Activated B cell treated with CpG ODN at 0.5 μM for 24 hours (primary cell): ENCODE results near the gene KCNJ6. TPM values are rescaled to one million over a fixed set of nuclear protein-coding genes. Genes with fewer than 3 reads are reported as not detected.

Experiments
- ATAC-seq: fragments of 200-7000 bp; cut with Tn5 transposase; one replicate; pipeline ENCODE4 v1.10.0; 2021; ENCODE audit warnings: low read depth, mild to moderate bottlenecking, moderate library complexity
- CTCF ChIA-PET: fragments of 350-600 bp; sonication (Branson Sonifier 250); formaldehyde crosslinking; loops from one replicate; lab custom pipeline; 2021; ENCODE audit warnings: antibody characterized with exemption; lab: Charles Lee
- POLR2A ChIA-PET: fragments of 350-600 bp; sonication (Branson Sonifier 250); formaldehyde crosslinking; loops from one replicate; lab custom pipeline; 2021; ENCODE audit warnings: antibody characterized with exemption; lab: Charles Lee
- DNase-seq: peaks from one replicate; pipeline ENCODE4 v3.0.0; 2022
- H3K27ac Mint-ChIP-seq: one replicate; pipeline ENCODE4 v1.8.0; 2020; ENCODE audit warnings: mixed read lengths
- H3K27me3 Mint-ChIP-seq: one replicate; pipeline ENCODE4 v1.8.0; 2021; ENCODE audit warnings: mixed read lengths
- H3K36me3 Mint-ChIP-seq: one replicate; pipeline ENCODE4 v1.8.0; 2021; ENCODE audit warnings: low read depth, mixed read lengths
- H3K4me1 Mint-ChIP-seq: one replicate; pipeline ENCODE4 v1.8.0; 2021; ENCODE audit warnings: mixed read lengths
- H3K4me3 Mint-ChIP-seq: one replicate; pipeline ENCODE4 v1.8.0; 2020; ENCODE audit warnings: mild to moderate bottlenecking, mixed read lengths
- H3K9me3 Mint-ChIP-seq: one replicate; pipeline ENCODE4 v1.8.0; 2020; ENCODE audit warnings: mixed read lengths
- intact Hi-C: fragments of 100-400 bp; cut with micrococcal nuclease; formaldehyde crosslinking; loops from one replicate; pipeline ENCODE4 v1.15.1; 2024
- total RNA-seq: library from RNA; stranded (reverse); gene quantifications from 2 replicates; pipeline ENCODE4 v1.2.3, GENCODE V29; 2022
- TF ChIP-seq, protein P1 (sequence below): fragments of 200-600 bp; IDR thresholded peaks from one replicate; pipeline ENCODE4 v1.8.0; 2022; ENCODE audit warnings: antibody characterized with exemption, mild to moderate bottlenecking

The KCNJ6 gene
- total RNA-seq, 1 donor from 2014 or later, result not detected

DNA sequence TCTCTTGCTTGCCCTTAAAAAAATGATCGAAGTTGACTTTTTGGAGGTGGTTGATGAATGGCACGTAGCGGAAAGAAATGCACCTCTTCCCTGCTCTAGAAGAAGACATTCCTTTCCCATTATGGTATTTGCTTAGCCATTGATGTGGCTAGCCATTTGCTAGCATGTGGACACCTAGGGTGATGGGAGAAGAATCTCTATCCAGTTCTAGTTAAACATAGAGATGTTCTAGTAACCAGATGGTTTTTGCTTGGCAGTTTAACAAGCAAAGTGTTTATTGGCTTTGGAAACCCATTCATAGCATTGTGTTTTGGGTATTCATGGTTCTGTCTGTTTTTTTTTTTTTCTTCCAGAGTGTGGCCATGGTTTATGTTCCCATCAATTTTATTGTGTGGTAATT lies 78.9 kb downstream of the KCNJ6 start:
- DNase-seq, result no peak
- ATAC-seq, result no peak
- Mint-ChIP-seq H3K27ac (no peak overlapping the region), H3K4me1 (no peaks in the 10 kb centered on the region), H3K4me3 (no peak overlapping the region), H3K27me3 (no peaks in the 10 kb centered on the region), H3K36me3 (no peaks in the 10 kb centered on the region), H3K9me3 (no peaks in the 10 kb centered on the region)
- TF ChIP-seq, protein P1, sequence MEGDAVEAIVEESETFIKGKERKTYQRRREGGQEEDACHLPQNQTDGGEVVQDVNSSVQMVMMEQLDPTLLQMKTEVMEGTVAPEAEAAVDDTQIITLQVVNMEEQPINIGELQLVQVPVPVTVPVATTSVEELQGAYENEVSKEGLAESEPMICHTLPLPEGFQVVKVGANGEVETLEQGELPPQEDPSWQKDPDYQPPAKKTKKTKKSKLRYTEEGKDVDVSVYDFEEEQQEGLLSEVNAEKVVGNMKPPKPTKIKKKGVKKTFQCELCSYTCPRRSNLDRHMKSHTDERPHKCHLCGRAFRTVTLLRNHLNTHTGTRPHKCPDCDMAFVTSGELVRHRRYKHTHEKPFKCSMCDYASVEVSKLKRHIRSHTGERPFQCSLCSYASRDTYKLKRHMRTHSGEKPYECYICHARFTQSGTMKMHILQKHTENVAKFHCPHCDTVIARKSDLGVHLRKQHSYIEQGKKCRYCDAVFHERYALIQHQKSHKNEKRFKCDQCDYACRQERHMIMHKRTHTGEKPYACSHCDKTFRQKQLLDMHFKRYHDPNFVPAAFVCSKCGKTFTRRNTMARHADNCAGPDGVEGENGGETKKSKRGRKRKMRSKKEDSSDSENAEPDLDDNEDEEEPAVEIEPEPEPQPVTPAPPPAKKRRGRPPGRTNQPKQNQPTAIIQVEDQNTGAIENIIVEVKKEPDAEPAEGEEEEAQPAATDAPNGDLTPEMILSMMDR, result no peak
- ChIA-PET CTCF (no interaction called here), POLR2A (no interaction called here)
- intact Hi-C loops, result no loop called here

DNA sequence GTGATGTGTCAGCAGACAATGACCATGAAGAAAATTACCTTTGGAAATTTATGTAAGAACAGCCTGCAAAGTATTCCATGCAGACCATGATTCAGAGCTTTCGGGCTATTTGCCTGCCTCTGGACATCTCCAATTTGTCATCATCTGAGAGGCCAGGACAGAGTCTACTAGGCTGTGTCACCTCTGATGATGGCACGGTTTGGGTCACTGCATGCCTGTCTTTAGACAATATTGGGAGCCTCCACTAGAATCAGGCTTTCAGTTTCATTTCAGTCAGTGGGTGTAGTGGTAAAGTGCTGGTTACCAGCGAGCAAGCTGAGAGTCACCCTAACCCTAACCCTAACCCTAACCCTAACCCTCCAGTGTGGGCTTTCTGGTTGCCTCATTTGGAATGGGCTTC lies 80.8 kb downstream of the KCNJ6 start:
- H3K36me3 Mint-ChIP-seq, result no peaks in the 10 kb centered on the region
- intact Hi-C loops, result no loop called here
- DNase-seq (no peak), ATAC-seq (no peak)
- ChIA-PET CTCF (no interaction called here), POLR2A (no interaction called here)
- H3K4me1 Mint-ChIP-seq, result no peaks in the 10 kb centered on the region
- no peak overlapping the region for H3K27ac Mint-ChIP-seq
- TF ChIP-seq, protein P1, result no peak
- H3K4me3 Mint-ChIP-seq, result no peak overlapping the region
- no peaks in the 10 kb centered on the region for H3K27me3 Mint-ChIP-seq
- H3K9me3 Mint-ChIP-seq, result no peaks in the 10 kb centered on the region

DNA sequence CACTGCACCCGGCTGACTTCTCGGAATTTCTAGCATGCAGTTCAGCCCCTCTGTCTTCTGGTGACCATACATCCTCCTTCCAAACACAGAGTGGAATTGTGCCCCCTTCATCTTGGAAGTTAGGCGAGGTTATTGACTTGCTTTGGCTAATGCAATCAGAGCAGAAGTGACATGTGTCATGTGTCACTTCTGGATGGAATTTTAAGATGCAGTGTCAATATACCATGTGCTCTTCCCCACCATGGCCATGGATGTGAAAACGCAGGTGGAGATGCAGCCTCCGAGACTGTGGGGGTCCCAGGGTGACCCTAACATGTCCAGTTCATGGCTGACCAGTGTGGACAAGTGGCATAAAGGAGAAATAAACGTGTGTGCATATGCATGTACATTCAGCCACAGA lies 83.0 kb downstream of the KCNJ6 start:
- H3K27me3 Mint-ChIP-seq, result no peaks in the 10 kb centered on the region
- no peak overlapping the region for H3K27ac Mint-ChIP-seq
- ATAC-seq (no peak), DNase-seq (no peak)
- no peak overlapping the region for H3K4me3 Mint-ChIP-seq
- POLR2A ChIA-PET, result no interaction called here
- intact Hi-C loops, result no loop called here
- H3K36me3 Mint-ChIP-seq, result no peaks in the 10 kb centered on the region
- TF ChIP-seq, protein P1, result no peak
- no peaks in the 10 kb centered on the region for H3K9me3 Mint-ChIP-seq
- CTCF ChIA-PET, result no interaction called here
- no peaks in the 10 kb centered on the region for H3K4me1 Mint-ChIP-seq

DNA sequence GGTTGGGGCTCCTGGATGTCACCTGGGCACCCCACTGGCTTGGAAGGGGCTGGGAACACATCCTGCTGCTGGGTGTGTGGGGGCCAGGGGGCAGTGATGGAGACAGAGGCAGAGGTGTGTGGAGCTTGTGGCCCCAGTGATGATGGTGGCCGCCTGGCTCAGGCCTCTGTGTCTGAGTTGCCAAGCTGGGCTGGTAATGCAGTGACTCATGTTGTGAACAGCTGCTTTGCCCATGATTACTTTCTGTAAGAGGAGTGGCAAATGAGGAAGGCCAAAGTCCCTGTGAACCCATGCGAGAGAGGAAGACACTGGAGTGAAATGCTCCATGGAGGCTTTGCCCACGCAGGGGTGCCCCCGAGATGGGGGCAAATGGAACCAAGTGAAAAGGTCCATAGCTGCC lies 86.8 kb downstream of the KCNJ6 start:
- H3K4me3 Mint-ChIP-seq, result no peak overlapping the region
- TF ChIP-seq, protein P1, result no peak
- no peaks in the 10 kb centered on the region for H3K36me3 Mint-ChIP-seq
- H3K4me1 Mint-ChIP-seq, result no peaks in the 10 kb centered on the region
- ChIA-PET POLR2A (no interaction called here), CTCF (no interaction called here)
- no peak overlapping the region for H3K27ac Mint-ChIP-seq
- DNase-seq, result no peak
- intact Hi-C loops, result no loop called here
- H3K27me3 Mint-ChIP-seq, result no peaks in the 10 kb centered on the region
- no peak for ATAC-seq
- no peaks in the 10 kb centered on the region for H3K9me3 Mint-ChIP-seq

DNA sequence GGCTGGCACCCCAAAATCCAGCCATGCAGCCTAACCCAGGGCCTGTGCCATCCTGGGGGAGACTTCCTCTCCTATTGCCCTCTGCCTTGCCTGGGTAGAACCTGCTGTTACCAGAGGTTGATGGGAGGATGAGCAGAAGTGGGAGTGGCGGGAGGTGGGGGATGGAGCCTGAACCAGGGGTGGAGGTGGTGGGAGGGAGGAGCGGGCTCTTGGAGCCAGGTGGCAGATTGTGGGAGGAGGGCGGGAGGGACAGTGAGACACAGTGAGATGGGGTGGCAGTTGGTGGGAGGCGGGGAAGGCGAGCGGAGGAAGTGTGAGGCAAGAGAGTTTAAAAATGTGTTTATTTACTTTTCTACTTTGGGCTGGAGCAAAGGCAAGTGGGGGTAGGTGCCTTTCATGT lies 87.3 kb downstream of the KCNJ6 start:
- no peaks in the 10 kb centered on the region for H3K27me3 Mint-ChIP-seq
- H3K4me1 Mint-ChIP-seq, result no peaks in the 10 kb centered on the region

More for the DNA sequence above, 87.3 kb downstream of the KCNJ6 start:
- no peaks in the 10 kb centered on the region for H3K9me3 Mint-ChIP-seq
- H3K27ac Mint-ChIP-seq, result no peak overlapping the region
- intact Hi-C loops, result no loop called here
- DNase-seq, result no peak
- no peaks in the 10 kb centered on the region for H3K36me3 Mint-ChIP-seq
- no peak overlapping the region for H3K4me3 Mint-ChIP-seq
- TF ChIP-seq, protein P1, result no peak
- CTCF ChIA-PET, result no interaction called here
- no peak for ATAC-seq
- POLR2A ChIA-PET, result no interaction called here
